Measurements from ENCODE around the gene MAN2A2.
A peak's percentile ranks its signal among the peaks of the same experiment; 100 is the strongest.

MAN2A2 gene

GRCh38 chr15:90870354-90871138 is 32.6 kb upstream of the MAN2A2 start:
- intact Hi-C loops (cut with DNase I) = loop anchor here (5.0 kb wide), 1 partner anchor 108 kb away; no protein-coding TSS in a partner anchor
- no peak for DNase-seq

GRCh38 chr15:90871139-90871715 is 31.9 kb upstream of the MAN2A2 start:
- DNase-seq = peak in 1 of 10 donors; percentile 87
- intact Hi-C loops (cut with DNase I) = loop anchor here (5.0 kb wide), 1 partner anchor 109 kb away; no protein-coding TSS in a partner anchor

- DNase-seq = peak in 1 of 10 donors; percentile 86
These were observed 31.2 kb upstream of the MAN2A2 start for GRCh38 chr15:90871716-90872485.

GRCh38 chr15:90872486-90873184 is 30.5 kb upstream of the MAN2A2 start:
- DNase-seq = peak in 1 of 10 donors; percentile 78
- intact Hi-C loops (cut with DNase I) = loop anchor here (5.0 kb wide), 1 partner anchor 110 kb away; no protein-coding TSS in a partner anchor

More at GRCh38 chr15:90871716-90872485, 31.2 kb upstream of the MAN2A2 start:
- intact Hi-C loops (cut with DNase I) = loop anchor here (5.0 kb wide), 1 partner anchor 110 kb away; no protein-coding TSS in a partner anchor

GRCh38 chr15:90873488-90873997 is 29.6 kb upstream of the MAN2A2 start:
- intact Hi-C loops (cut with DNase I) = loop anchor here (5.0 kb wide), 1 partner anchor 111 kb away; no protein-coding TSS in a partner anchor
- DNase-seq = peak in 1 of 10 donors; percentile 50

- intact Hi-C loops (cut with DNase I) = loop anchor here (5.0 kb wide), 1 partner anchor 112 kb away; no protein-coding TSS in a partner anchor
- DNase-seq = peak in 2 of 10 donors; percentile 55 to 77
These were observed 29.0 kb upstream of the MAN2A2 start for GRCh38 chr15:90873998-90874605.

GRCh38 chr15:90874986-90875385 is 28.1 kb upstream of the MAN2A2 start:
- peak in 2 of 10 donors; percentile 50 to 67 for DNase-seq
- intact Hi-C loops (cut with DNase I) = loop anchor here (5.0 kb wide), 1 partner anchor 113 kb away; no protein-coding TSS in a partner anchor

GRCh38 chr15:90875549-90875981 is 27.5 kb upstream of the MAN2A2 start:
- peak in 2 of 10 donors; percentile 61 to 82 for DNase-seq
- intact Hi-C loops (cut with DNase I) = no loop called here

GRCh38 chr15:90876046-90876445 is 27.1 kb upstream of the MAN2A2 start:
- intact Hi-C loops (cut with DNase I) = no loop called here
- DNase-seq = peak in 3 of 10 donors; percentile 88 to 92 (median 91)

GRCh38 chr15:90876512-90877170 is 26.5 kb upstream of the MAN2A2 start:
- peak in 2 of 10 donors; percentile 59 to 81 for DNase-seq
- intact Hi-C loops (cut with DNase I) = no loop called here

GRCh38 chr15:90877315-90877714 is 25.8 kb upstream of the MAN2A2 start:
- intact Hi-C loops (cut with DNase I) = no loop called here
- DNase-seq = peak in 2 of 10 donors; percentile 64 to 80

GRCh38 chr15:90877996-90878395 is 25.1 kb upstream of the MAN2A2 start:
- peak in 2 of 10 donors; percentile 63 to 78 for DNase-seq
- intact Hi-C loops (cut with DNase I) = no loop called here

GRCh38 chr15:90878660-90879059 is 24.4 kb upstream of the MAN2A2 start:
- DNase-seq = peak in 1 of 10 donors; percentile 79
- intact Hi-C loops (cut with DNase I) = no loop called here

GRCh38 chr15:90879730-90880366 is 23.3 kb upstream of the MAN2A2 start:
- intact Hi-C loops (cut with DNase I) = no loop called here
- peak in 2 of 10 donors; percentile 74 to 80 for DNase-seq

- intact Hi-C loops (cut with DNase I) = no loop called here
These were observed 22.5 kb upstream of the MAN2A2 start for GRCh38 chr15:90880381-90881145.

GRCh38 chr15:90881181-90881977 is 21.7 kb upstream of the MAN2A2 start:
- intact Hi-C loops (cut with DNase I) = no loop called here
- DNase-seq = peak in 1 of 10 donors; percentile 77

More at GRCh38 chr15:90880381-90881145, 22.5 kb upstream of the MAN2A2 start:
- DNase-seq = peak in 1 of 10 donors; percentile 61

Measured in posterior cingulate gyrus (tissue), 11 donors.